Activated naive CD8-positive, alpha-beta T cell (primary cell): Measurements from ENCODE around the gene GRIK4.
"Not testable (repeated sequence)": the region's sequence is repeated elsewhere in the genome, so short reads cannot be mapped to it uniquely, and the experiment has no call there.

Experiments
- H3K27ac Mint-ChIP-seq: one replicate; pipeline ENCODE4 v1.8.0; 2021; ENCODE audit warnings: mixed read lengths
- H3K27me3 Mint-ChIP-seq: one replicate; pipeline ENCODE4 v1.8.0; 2021; ENCODE audit warnings: mixed read lengths
- H3K36me3 Mint-ChIP-seq: one replicate; pipeline ENCODE4 v1.8.0; 2021; ENCODE audit warnings: mixed read lengths
- H3K4me1 Mint-ChIP-seq: one replicate; pipeline ENCODE4 v1.8.0; 2021; ENCODE audit warnings: low read depth, mixed read lengths
- H3K4me3 Mint-ChIP-seq: one replicate; pipeline ENCODE4 v1.8.0; 2021; ENCODE audit warnings: mild to moderate bottlenecking, mixed read lengths
- H3K9me3 Mint-ChIP-seq: one replicate; pipeline ENCODE4 v1.8.0; 2021; ENCODE audit warnings: low read depth, mixed read lengths

GRIK4 gene

GRCh38 chr11:120499859-120500258 lies 11.7 kb upstream of the GRIK4 start:
- no peak overlapping the region for H3K4me3 Mint-ChIP-seq
- no peaks in the 10 kb centered on the region for H3K9me3 Mint-ChIP-seq
- H3K4me1 Mint-ChIP-seq: no peaks in the 10 kb centered on the region
- no peak overlapping the region for H3K27ac Mint-ChIP-seq
- H3K27me3 Mint-ChIP-seq: peaks cover 29% of the 10 kb centered on the region
- H3K36me3 Mint-ChIP-seq: no peaks in the 10 kb centered on the region

GRCh38 chr11:120500414-120501071 lies 11.0 kb upstream of the GRIK4 start:
- H3K27me3 Mint-ChIP-seq: peaks cover 35% of the 10 kb centered on the region

GRCh38 chr11:120501440-120501839 lies 10.1 kb upstream of the GRIK4 start:
- Mint-ChIP-seq H3K4me3 (no peak overlapping the region), H3K4me1 (no peaks in the 10 kb centered on the region), H3K9me3 (no peaks in the 10 kb centered on the region)

More at GRCh38 chr11:120500414-120501071, 11.0 kb upstream of the GRIK4 start:
- no peaks in the 10 kb centered on the region for H3K36me3 Mint-ChIP-seq
- no peaks in the 10 kb centered on the region for H3K9me3 Mint-ChIP-seq
- no peak overlapping the region for H3K4me3 Mint-ChIP-seq
- H3K27ac Mint-ChIP-seq: no peak overlapping the region
- no peaks in the 10 kb centered on the region for H3K4me1 Mint-ChIP-seq

DNA sequence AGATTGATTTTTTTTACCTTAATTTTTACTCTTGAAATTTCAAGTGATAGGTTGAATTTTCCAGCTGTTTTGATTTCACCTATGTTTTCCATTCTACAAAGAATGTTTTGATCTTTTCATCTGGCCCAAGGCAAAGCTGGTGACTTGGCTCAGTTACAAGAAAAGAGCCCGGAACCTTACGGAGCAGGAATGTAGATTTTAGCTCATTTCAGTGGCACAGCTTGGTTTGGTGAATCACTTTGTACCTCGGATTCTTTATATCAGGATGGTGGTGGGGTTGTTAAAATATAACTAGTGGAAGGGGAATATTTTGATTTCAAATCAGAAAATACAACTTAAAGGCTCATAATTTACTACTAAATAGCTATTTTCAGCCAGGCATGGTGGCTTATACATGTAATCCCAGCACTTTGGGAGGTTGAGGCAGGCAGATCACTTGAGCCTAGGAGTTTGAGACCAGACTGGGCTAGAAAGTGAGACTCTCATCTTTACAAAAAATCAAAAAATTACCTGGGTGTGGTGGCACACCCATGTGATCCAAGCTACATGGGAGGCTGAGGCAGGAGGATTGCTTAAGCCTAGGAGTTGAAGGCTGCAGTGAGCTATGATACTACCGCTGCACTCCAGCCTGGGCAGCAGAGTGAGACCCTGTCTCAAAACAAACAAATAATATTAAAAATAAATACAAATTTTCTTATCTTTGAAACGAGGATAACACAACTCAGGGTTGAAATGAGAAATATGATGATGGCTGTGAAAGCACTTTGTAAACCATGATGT lies 9.4 kb upstream of the GRIK4 start:
- no peak overlapping the region for H3K27ac Mint-ChIP-seq
- peaks cover 46% of the 10 kb centered on the region for H3K27me3 Mint-ChIP-seq
- H3K4me1 Mint-ChIP-seq: no peaks in the 10 kb centered on the region
- no peaks in the 10 kb centered on the region for H3K36me3 Mint-ChIP-seq
- no peak overlapping the region for H3K4me3 Mint-ChIP-seq
- H3K9me3 Mint-ChIP-seq: no peaks in the 10 kb centered on the region

More at GRCh38 chr11:120501440-120501839, 10.1 kb upstream of the GRIK4 start:
- Mint-ChIP-seq H3K27me3 (peaks cover 39% of the 10 kb centered on the region), H3K27ac (no peak overlapping the region), H3K36me3 (no peaks in the 10 kb centered on the region)

GRCh38 chr11:120503529-120503928 lies 8.0 kb upstream of the GRIK4 start:
- not testable (repeated sequence) for H3K27ac Mint-ChIP-seq, H3K36me3 Mint-ChIP-seq, H3K9me3 Mint-ChIP-seq, H3K4me1 Mint-ChIP-seq, H3K4me3 Mint-ChIP-seq
- peaks cover 45% of the 10 kb centered on the region for H3K27me3 Mint-ChIP-seq

DNA sequence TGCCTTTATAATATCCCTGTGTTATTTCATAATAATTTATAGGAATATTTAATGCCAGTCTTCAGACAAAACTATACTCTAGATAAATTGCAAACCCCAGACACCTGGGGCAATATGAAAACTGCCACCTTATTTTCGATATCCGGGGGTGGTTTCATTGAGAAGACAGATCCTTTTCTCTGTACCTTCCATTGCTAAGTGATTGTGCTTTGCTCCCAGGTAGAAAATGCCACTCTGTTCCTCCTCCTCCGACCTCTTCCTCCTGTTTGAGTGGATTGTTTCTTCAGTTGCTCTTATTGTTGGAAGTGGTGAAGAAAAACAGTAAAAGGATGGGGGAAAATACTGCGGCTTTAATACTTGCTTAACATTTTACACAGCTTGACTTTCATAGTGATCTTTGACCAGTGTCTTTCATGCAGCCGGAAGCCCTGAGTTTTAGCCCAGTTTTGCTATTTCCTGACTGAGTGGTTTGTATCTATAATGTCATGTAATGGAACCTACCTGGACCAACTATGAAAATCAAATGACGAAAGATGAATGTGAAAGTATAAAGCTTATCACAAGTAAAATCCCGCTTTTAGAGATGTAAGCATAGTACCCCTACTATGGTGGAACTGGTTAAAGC lies 5.6 kb upstream of the GRIK4 start:
- Mint-ChIP-seq H3K27ac (no peak overlapping the region), H3K4me3 (no peak overlapping the region), H3K9me3 (no peaks in the 10 kb centered on the region), H3K36me3 (no peaks in the 10 kb centered on the region), H3K4me1 (peaks cover 1% of the 10 kb centered on the region), H3K27me3 (peaks cover 57% of the 10 kb centered on the region)

DNA sequence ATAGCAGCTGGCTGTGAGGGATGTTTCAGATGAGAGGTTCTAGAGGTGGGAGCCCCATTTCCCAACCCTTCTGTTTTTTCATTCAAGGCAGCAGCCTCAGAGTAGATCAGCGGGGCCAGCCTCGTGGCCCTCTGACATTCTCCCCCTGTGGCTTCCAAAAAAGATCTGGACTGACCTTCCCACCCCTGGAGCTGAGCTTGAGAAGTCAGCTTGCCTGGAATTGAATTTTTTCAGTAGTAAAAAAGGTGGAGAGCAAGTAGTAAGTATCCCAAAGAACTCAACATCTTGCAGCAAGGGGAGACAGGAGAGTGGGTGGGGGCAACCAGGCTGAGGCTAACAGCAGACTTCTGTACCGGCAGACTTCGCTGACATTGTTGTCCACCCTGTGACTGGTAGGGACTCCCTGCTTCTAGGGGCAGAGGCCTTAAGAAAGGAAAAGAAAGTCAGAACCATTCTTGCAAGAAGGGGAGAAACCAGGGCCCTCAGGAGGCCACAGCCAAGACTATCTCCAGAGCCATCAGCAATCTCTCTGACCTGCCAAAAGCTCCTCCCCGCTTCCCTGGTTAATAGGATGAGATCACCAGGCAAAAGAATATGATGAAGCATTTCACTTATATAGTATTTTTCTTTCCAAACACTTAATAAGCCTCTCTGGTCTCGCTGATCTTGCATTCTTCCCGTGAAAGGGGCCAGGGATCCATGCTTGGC lies 2.0 kb upstream of the GRIK4 start:
- Mint-ChIP-seq H3K4me3 (no peak overlapping the region), H3K27me3 (peaks cover 42% of the 10 kb centered on the region), H3K9me3 (no peaks in the 10 kb centered on the region), H3K4me1 (peaks cover 2% of the 10 kb centered on the region), H3K27ac (peak overlapping the region; percentile 42), H3K36me3 (no peaks in the 10 kb centered on the region)

GRCh38 chr11:120510406-120511115 lies 987 bp upstream of the GRIK4 start:
- Mint-ChIP-seq H3K4me1 (peaks cover 2% of the 10 kb centered on the region), H3K27ac (no peak overlapping the region), H3K4me3 (peak overlapping the region; percentile 62), H3K27me3 (peaks cover 43% of the 10 kb centered on the region), H3K36me3 (no peaks in the 10 kb centered on the region), H3K9me3 (no peaks in the 10 kb centered on the region)

GRCh38 chr11:120511820-120512738 lies 531 bp downstream of the GRIK4 start:
- Mint-ChIP-seq H3K9me3 (no peaks in the 10 kb centered on the region), H3K4me3 (peak overlapping the region; percentile 40), H3K36me3 (no peaks in the 10 kb centered on the region), H3K27ac (no peak overlapping the region), H3K4me1 (peaks cover 2% of the 10 kb centered on the region), H3K27me3 (peaks cover 40% of the 10 kb centered on the region)

DNA sequence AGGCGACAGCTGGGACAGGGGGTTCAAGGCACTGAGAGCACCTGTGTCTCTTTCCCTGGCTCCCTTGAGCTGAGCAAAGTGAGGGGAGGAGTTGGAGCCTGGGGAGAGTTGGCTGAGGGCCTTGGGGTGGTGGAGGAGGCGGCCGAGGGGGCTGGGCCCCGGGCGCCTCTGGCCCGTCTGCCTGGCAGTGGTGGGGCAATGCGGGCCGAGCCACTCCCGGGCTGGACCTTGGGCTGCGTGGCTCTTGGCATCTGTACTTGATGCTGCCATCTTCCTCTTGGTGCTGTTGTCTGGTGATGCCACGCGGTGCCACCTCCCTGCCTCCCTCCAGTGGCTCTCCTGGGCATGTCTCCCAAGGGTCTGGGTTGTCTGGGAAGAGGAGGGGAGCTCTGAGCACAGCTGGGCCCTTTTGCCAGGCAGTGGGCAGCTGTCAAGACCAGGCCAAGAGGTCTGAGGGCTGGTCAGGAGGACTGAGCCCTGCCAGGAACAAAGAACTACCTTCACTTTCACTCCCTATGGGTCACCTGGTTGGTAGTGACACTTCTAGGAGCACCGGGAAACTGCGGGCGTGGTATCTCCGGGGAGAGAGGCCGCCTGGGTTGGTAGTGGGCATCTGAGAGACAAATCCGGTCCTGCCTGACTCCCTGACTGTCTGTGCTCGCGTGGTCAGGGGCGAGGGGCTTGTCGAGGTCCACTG lies 1.3 kb downstream of the GRIK4 start:
- Mint-ChIP-seq H3K27ac (no peak overlapping the region), H3K27me3 (peaks cover 42% of the 10 kb centered on the region), H3K4me1 (peaks cover 2% of the 10 kb centered on the region), H3K36me3 (no peaks in the 10 kb centered on the region), H3K9me3 (no peaks in the 10 kb centered on the region), H3K4me3 (peak overlapping the region; percentile 61)

DNA sequence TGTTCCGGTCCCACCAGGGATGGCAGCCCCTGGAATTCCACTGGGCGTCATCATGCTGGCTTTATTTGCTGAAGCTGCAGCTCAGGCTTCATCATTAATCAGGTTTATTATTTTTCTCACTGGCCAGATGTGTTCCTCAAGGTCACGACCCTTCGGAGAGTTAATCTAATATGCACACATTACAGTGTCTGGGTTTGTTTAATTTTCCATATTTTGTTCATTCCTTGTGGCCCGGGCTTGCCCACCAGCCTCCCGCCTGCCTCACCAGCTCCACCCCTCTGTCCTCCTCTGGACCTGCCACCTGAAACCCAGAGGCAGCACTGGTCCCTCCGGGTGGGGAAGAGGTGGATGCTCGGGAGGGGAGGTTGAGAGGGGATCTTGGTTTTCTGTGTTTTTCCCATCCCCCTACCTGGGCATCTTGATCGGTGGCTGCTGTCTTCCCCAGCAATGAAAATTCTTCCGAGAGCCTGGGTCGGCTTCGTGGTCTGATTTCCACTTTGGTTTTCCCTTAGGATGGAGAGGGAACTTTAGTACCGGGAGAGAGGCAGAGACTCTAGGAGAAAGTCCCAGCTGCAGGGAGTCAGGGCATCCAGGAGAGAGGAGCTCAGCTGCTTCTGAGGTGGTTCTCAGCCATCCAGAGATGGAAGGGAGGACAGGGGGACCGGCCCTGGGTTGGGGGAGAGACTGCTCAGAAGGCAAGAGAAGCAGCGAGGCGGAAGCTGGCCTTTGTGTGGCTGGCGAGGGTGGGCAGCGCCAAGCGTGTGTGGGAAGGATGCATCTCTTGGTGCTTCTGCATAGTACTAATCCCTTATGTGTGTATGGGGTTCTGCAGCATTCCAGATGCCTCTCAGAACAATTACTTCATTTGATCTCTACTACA lies 2.1 kb downstream of the GRIK4 start:
- Mint-ChIP-seq H3K27me3 (peaks cover 39% of the 10 kb centered on the region), H3K27ac (no peak overlapping the region), H3K36me3 (no peaks in the 10 kb centered on the region), H3K4me1 (peaks cover 2% of the 10 kb centered on the region), H3K9me3 (no peaks in the 10 kb centered on the region), H3K4me3 (peak overlapping the region; percentile 61)

GRCh38 chr11:120514541-120515121 lies 3.1 kb downstream of the GRIK4 start:
- no peaks in the 10 kb centered on the region for H3K36me3 Mint-ChIP-seq
- H3K27ac Mint-ChIP-seq: no peak overlapping the region
- no peaks in the 10 kb centered on the region for H3K9me3 Mint-ChIP-seq
- H3K4me3 Mint-ChIP-seq: peak overlapping the region; percentile 31
- peaks cover 33% of the 10 kb centered on the region for H3K27me3 Mint-ChIP-seq
- peaks cover 2% of the 10 kb centered on the region for H3K4me1 Mint-ChIP-seq
